Kidney (tissue), 14 donors: ENCODE results near the gene DKKL1. TPM values are rescaled to one million over a fixed set of nuclear protein-coding genes. Genes with fewer than 3 reads are reported as not detected.

Experiments
- DNase-seq, 5 donors: peaks; one replicate each; pipeline ENCODE4 v3.0.0-alpha.2; 2013 to 2020
- FAIRE-seq: peaks from 2 replicates; lab custom pipeline; 2012; peaks lifted over from hg19 to GRCh38; lab: Jason Lieb, UNC
- H3K27ac ChIP-seq, 2 donors: one replicate each; pipeline ENCODE4 v1.7.0; 2013; ENCODE audit warnings: low read depth in 2 of 2, low read length in 2 of 2, inconsistent platforms in 1 of 2
- H3K27me3 ChIP-seq: one replicate; pipeline ENCODE4 v1.7.1; 2013; ENCODE audit warnings: low read length, inconsistent platforms; ENCODE audit not compliant: control insufficient read depth, insufficient read depth
- H3K36me3 ChIP-seq, 3 donors: one replicate each; pipeline versions ENCODE4 v1.7.0 to v1.7.1; 2013; ENCODE audit warnings: low read length in 3 of 3, control low read depth in 1 of 3, inconsistent platforms in 1 of 3; ENCODE audit not compliant: insufficient read depth in 3 of 3, control insufficient read depth in 2 of 3
- H3K4me1 ChIP-seq, 3 donors: one replicate each; pipeline versions ENCODE4 v1.7.0 to v1.7.1; 2013; ENCODE audit warnings: low read length in 3 of 3, inconsistent platforms in 1 of 3, low read depth in 1 of 3; ENCODE audit not compliant: control insufficient read depth in 2 of 3, insufficient read depth in 2 of 3
- H3K4me3 ChIP-seq, 3 donors: one replicate each; pipeline versions ENCODE4 v1.7.0 to v1.8.1; 2013; ENCODE audit warnings: low read length in 3 of 3, control low read depth in 1 of 3, inconsistent platforms in 1 of 3
- H3K9ac ChIP-seq, 3 donors: one replicate each; pipeline versions ENCODE4 v1.7.0 to v1.7.1; 2013; ENCODE audit warnings: low read length in 3 of 3, control low read depth in 1 of 3, inconsistent platforms in 1 of 3
- H3K9me3 ChIP-seq, 3 donors: one replicate each; pipeline versions ENCODE4 v1.7.0 to v1.7.1; 2013; ENCODE audit warnings: low read length in 3 of 3, control low read depth in 1 of 3, inconsistent platforms in 1 of 3; ENCODE audit not compliant: control insufficient read depth in 2 of 3, insufficient read depth in 1 of 3
- intact Hi-C: fragments of 100-400 bp; cut with DNase I; formaldehyde crosslinking; loops from one replicate; pipeline ENCODE4 v1.11.1; 2022
- polyA plus RNA-seq: library from polyadenylated mRNA; stranded (reverse); fragments of 350-450 nt; fragmentation: Illumina TruSeq; extraction: RNeasy Lipid Tissue Mini Kit (QIAGEN cat#74804); gene quantifications from one replicate; pipeline ENCODE4 v1.2.3, GENCODE V29; 2014; ENCODE audit warnings: low read depth, low replicate concordance; ENCODE audit not compliant: insufficient read depth
- total RNA-seq: library from RNA; stranded (reverse); fragmentation: NEBNext Ultra II Directional; extraction: Animal tissue kit (Norgen Biotek cat#: 25700); gene quantifications from one replicate; pipeline ENCODE4 v1.2.1, GENCODE V29; 2021
- TF ChIP-seq, protein P1 (sequence below): IDR thresholded peaks from 3 replicates; pipeline ENCODE4 v1.5.1; 2012; ENCODE audit warnings: mild to moderate bottlenecking, moderate library complexity, borderline replicate concordance; ENCODE audit not compliant: insufficient read depth; ENCODE audit errors: extremely low read depth
- donor health status: control.
- donor health status: control.
- donor health status: control.
- donor health status: control.
- donor health status: control.
- donor health status: DM: yes; HTN: yes; CAD: no.
- donor health status: Normal renal cell carcinoma (clear cell type).

DKKL1 gene
- total and polyA plus RNA-seq, 2 donors from 2014 or later: 0.57 to 0.95 TPM

DNA sequence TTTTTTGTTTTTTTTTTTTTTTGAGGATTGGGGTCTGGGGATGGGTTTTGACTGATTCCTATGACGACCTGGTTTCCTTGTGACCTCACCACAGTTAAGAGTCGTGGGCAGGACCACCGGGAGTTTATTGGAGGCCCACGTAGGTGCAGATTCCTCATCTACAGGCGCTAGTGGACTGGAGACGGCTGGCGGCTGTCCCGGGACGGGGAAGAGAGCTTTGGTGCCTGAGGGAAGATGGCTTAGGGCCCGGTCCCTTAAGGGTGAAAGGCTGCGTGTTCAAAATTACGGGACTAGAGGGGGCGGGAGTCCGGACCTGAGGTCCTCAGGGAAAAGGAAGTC, 779 bp upstream of the DKKL1 start:
- H3K36me3 ChIP-seq: no peaks in the 10 kb centered on the region
- TF ChIP-seq, protein P1, sequence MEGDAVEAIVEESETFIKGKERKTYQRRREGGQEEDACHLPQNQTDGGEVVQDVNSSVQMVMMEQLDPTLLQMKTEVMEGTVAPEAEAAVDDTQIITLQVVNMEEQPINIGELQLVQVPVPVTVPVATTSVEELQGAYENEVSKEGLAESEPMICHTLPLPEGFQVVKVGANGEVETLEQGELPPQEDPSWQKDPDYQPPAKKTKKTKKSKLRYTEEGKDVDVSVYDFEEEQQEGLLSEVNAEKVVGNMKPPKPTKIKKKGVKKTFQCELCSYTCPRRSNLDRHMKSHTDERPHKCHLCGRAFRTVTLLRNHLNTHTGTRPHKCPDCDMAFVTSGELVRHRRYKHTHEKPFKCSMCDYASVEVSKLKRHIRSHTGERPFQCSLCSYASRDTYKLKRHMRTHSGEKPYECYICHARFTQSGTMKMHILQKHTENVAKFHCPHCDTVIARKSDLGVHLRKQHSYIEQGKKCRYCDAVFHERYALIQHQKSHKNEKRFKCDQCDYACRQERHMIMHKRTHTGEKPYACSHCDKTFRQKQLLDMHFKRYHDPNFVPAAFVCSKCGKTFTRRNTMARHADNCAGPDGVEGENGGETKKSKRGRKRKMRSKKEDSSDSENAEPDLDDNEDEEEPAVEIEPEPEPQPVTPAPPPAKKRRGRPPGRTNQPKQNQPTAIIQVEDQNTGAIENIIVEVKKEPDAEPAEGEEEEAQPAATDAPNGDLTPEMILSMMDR: no peak
- DNase-seq (peak in 3 of 5 donors; percentile 80 to 90 (median 82)), FAIRE-seq (no peak)
- no peaks in the 10 kb centered on the region for H3K27me3 ChIP-seq
- peak overlapping the region; percentile 65 to 94 for H3K27ac ChIP-seq
- peak overlapping the region; percentile 26 to 93 (median 32) for H3K9ac ChIP-seq
- H3K4me1 ChIP-seq: peaks cover 0 to 5% (median 0%) of the 10 kb centered on the region in 3 donors
- intact Hi-C loops: no loop called here
- H3K9me3 ChIP-seq: no peaks in the 10 kb centered on the region
- H3K4me3 ChIP-seq: peak overlapping the region; percentile 45 to 69 (median 68)

DNA sequence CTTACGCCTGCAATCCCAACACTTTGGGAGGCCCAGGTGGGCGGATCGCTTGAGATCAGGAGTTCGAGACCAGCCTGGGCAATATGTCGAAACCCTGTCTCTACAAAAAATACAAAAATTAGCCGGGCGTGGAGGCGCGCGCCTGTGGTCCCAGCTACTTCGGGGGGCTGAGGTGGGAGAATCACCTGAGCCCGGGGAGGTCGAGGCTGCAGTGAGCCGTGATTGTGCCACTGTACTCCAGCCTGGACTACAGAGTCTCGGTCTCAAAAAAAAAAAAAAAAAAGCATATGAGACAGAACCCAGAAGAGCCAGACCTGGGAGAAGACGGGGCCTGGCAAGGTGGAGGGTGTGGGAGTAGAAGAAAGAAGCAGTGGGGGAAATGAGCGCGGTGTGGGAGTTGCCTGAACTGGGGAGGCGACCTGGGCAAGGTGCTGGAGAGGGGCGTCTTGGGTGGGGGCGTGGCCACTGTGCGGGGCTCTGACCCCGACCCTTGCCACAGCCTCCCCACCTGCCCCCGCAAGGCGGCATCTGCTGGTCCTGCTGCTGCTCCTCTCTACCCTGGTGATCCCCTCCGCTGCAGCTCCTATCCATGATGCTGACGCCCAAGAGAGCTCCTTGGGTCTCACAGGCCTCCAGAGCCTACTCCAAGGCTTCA, 533 bp downstream of the DKKL1 start:
- Histone ChIP-seq H3K36me3 (no peaks in the 10 kb centered on the region), H3K27ac (no peak overlapping the region), H3K27me3 (no peaks in the 10 kb centered on the region), H3K9me3 (peaks cover 0 to 4% (median 0%) of the 10 kb centered on the region in 3 donors), H3K4me3 (peak overlapping the region in 2 of 3 donors; percentile 34 to 68), H3K4me1 (peaks cover 0 to 5% (median 0%) of the 10 kb centered on the region in 3 donors), H3K9ac (no peak overlapping the region)
- TF ChIP-seq, protein P1: no peak
- DNase-seq (peak in 2 of 5 donors; percentile 77 to 82), FAIRE-seq (no peak)
- intact Hi-C loops: no loop called here

DNA sequence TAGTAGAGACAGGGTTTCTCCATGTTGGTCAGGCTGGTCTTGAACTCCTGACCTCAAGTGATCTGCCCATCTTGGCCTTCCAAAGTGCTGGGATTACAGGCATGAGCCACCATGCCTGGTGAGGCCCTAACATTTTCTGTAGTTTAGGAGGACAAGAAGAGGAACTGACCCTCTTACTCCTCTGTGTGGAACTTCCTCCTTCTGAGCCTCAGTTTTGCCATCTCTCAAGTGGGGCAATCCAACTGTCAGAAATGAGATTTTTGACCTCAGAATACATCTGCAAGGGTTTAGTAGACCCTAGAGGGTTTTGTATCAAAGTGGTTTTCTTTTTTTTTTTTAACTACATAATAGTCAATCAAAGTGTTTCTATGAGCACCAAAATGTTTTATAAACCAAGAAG, 2.4 kb downstream of the DKKL1 start:
- Histone ChIP-seq H3K9ac (no peak overlapping the region), H3K4me3 (no peak overlapping the region), H3K27me3 (no peaks in the 10 kb centered on the region), H3K9me3 (peaks cover 0 to 8% (median 0%) of the 10 kb centered on the region in 3 donors), H3K36me3 (no peaks in the 10 kb centered on the region), H3K27ac (no peak overlapping the region), H3K4me1 (peaks cover 0 to 5% (median 0%) of the 10 kb centered on the region in 3 donors)
- intact Hi-C loops: no loop called here
- FAIRE-seq (no peak), DNase-seq (no peak)
- TF ChIP-seq, protein P1: no peak
